SK-N-SH (cell line): Measurements from ENCODE around the gene TMEM11. TPM values are rescaled to one million over a fixed set of nuclear protein-coding genes. Genes with fewer than 3 reads are reported as not detected.

Source experiments
- CTCF ChIA-PET: fragments of 300-600, 350-600 bp; formaldehyde crosslinking; extraction: SDS; loops from one replicate; lab custom pipeline; 2021; lab: Yijun Ruan, JAX
- POLR2A ChIA-PET: fragments of 350-600 bp; sonication (Branson Sonifier 250); formaldehyde crosslinking; extraction: SDS; loops from one replicate; lab custom pipeline; 2020; ENCODE audit warnings: antibody characterized with exemption, inconsistent platforms; lab: Yijun Ruan, JAX
- DNase-seq: peaks from one replicate; pipeline ENCODE4 v3.0.0; 2012
- H2AFZ ChIP-seq: fragments of 200-600 bp; sonication (generic); 2 replicates; pipeline ENCODE4 v1.8.1; 2016; ENCODE audit warnings: antibody characterized with exemption, mild to moderate bottlenecking, low read depth
- H3F3A ChIP-seq: fragments of 200-600 bp; sonication (generic); replicated peaks from 2 replicates; pipeline ENCODE3; 2016; ENCODE audit warnings: antibody characterized with exemption, mild to moderate bottlenecking; ENCODE audit not compliant: insufficient read depth
- H3K27ac ChIP-seq, 2 experiments: fragments of 200-500 bp in 1 of 2; fragments of 200-600 bp in 1 of 2; sonication (Bioruptor generic) in 1 of 2; sonication (generic), shearing (Covaris generic) in 1 of 2; 2 replicates each; pipeline versions ENCODE4 v1.5.1 to v1.6.1; 2014 to 2016; ENCODE audit warnings: low read depth in 2 of 2, inconsistent platforms in 1 of 2, low read length in 1 of 2, mild to moderate bottlenecking in 1 of 2, mixed read lengths in 1 of 2
- H3K27me3 ChIP-seq: fragments of 200-600 bp; sonication (generic), shearing (Covaris generic); 2 replicates; pipeline ENCODE4 v1.6.1; 2016; ENCODE audit warnings: mixed run types; ENCODE audit not compliant: insufficient read depth
- H3K36me3 ChIP-seq, 2 experiments: fragments of 200-500 bp in 1 of 2; fragments of 200-600 bp in 1 of 2; sonication (Bioruptor generic) in 1 of 2; sonication (generic) in 1 of 2; replicated peaks in 1 of 2; 2 replicates each; pipeline versions ENCODE3 to v1.5.1; 2014 to 2016; ENCODE audit warnings: low read length in 1 of 2, mild to moderate bottlenecking in 1 of 2; ENCODE audit not compliant: insufficient read depth in 2 of 2, control insufficient read depth in 1 of 2
- H3K4me1 ChIP-seq, 2 experiments: fragments of 200-500 bp in 1 of 2; fragments of 200-600 bp in 1 of 2; sonication (Bioruptor generic) in 1 of 2; sonication (generic), shearing (Covaris generic) in 1 of 2; 2 replicates each; pipeline versions ENCODE4 v1.5.1 to v1.6.1; 2014 to 2016; ENCODE audit warnings: low read depth in 1 of 2, low read length in 1 of 2, mixed run types in 1 of 2; ENCODE audit not compliant: insufficient read depth in 2 of 2, control insufficient read depth in 1 of 2
- H3K4me2 ChIP-seq: fragments of 200-600 bp; sonication (generic), shearing (Covaris generic); 2 replicates; pipeline ENCODE4 v1.6.1; 2017; ENCODE audit warnings: mixed run types
- H3K4me3 ChIP-seq, 2 experiments: fragments of 200-500 bp in 1 of 2; fragments of 200-600 bp in 1 of 2; sonication (Bioruptor generic) in 1 of 2; sonication (generic), shearing (Covaris generic) in 1 of 2; 2 replicates each; pipeline versions ENCODE4 v1.5.1 to v1.8.1; 2014 to 2016; ENCODE audit warnings: low read depth in 2 of 2, inconsistent platforms in 1 of 2, low read length in 1 of 2, mild to moderate bottlenecking in 1 of 2, mixed read lengths in 1 of 2, moderate library complexity in 1 of 2
- H3K79me2 ChIP-seq: fragments of 200-600 bp; sonication (generic); 2 replicates; pipeline ENCODE4 v1.8.1; 2017; ENCODE audit warnings: mild to moderate bottlenecking; ENCODE audit not compliant: insufficient read depth
- H3K9ac ChIP-seq: fragments of 200-600 bp; sonication (generic); 2 replicates; pipeline ENCODE4 v1.6.1; 2017; ENCODE audit warnings: mixed run types
- H3K9me2 ChIP-seq: fragments of 200-600 bp; sonication (generic); 2 replicates; pipeline ENCODE4 v1.6.1; 2017; ENCODE audit warnings: mixed run types
- H3K9me3 ChIP-seq: fragments of 200-600 bp; sonication (generic); 2 replicates; pipeline ENCODE4 v1.6.1; 2017; ENCODE audit warnings: mixed run types, mild to moderate bottlenecking, moderate library complexity
- H4K20me1 ChIP-seq: fragments of 200-600 bp; sonication (generic); 2 replicates; pipeline ENCODE4 v1.6.1; 2017; ENCODE audit warnings: mild to moderate bottlenecking, mixed run types; ENCODE audit not compliant: insufficient read depth
- CHD2 ChIP-seq: fragments of 150-350 bp; IDR thresholded peaks from 2 replicates; pipeline ENCODE4 v1.6.1; 2018; ENCODE audit warnings: low read length; ENCODE audit not compliant: partially characterized antibody
- ELF1 ChIP-seq: IDR thresholded peaks from 2 replicates; pipeline ENCODE4 v1.4.0; 2012
- EP300 ChIP-seq, 2 experiments: IDR thresholded peaks; 2 replicates each; pipeline versions ENCODE4 v1.4.0 to v1.6.1; 2012; ENCODE audit warnings: borderline replicate concordance in 1 of 2, low read depth in 1 of 2, low read length in 1 of 2
- EZH2phosphoT487 ChIP-seq: fragments of 200-600 bp; sonication (generic); IDR thresholded peaks from 2 replicates; pipeline ENCODE4 v1.6.1; 2017; ENCODE audit warnings: low read depth, mixed run types, mild to moderate bottlenecking, antibody characterized with exemption, moderate library complexity, borderline replicate concordance
- FOSL2 ChIP-seq: IDR thresholded peaks from 2 replicates; pipeline ENCODE4 v1.4.0; 2012; ENCODE audit warnings: low read depth, mild to moderate bottlenecking, moderate library complexity, borderline replicate concordance
- FOXJ3 ChIP-seq: sonication (generic); formaldehyde crosslinking; IDR thresholded peaks from 2 replicates; pipeline ENCODE4 v1.5.1; 2020; ENCODE audit warnings: mild to moderate bottlenecking, missing genetic modification reagents
- FOXM1 ChIP-seq: IDR thresholded peaks from 2 replicates; pipeline ENCODE4 v1.4.0; 2012; ENCODE audit warnings: low read depth, mild to moderate bottlenecking
- GABPA ChIP-seq: IDR thresholded peaks from 2 replicates; pipeline ENCODE4 v1.4.0; 2012; ENCODE audit warnings: low read depth, mild to moderate bottlenecking
- JUND ChIP-seq: IDR thresholded peaks from 2 replicates; pipeline ENCODE4 v1.4.0; 2012
- MAX ChIP-seq: IDR thresholded peaks from 2 replicates; pipeline ENCODE4 v1.4.0; 2012; ENCODE audit warnings: low read depth
- NRF1 ChIP-seq: IDR thresholded peaks from 2 replicates; pipeline ENCODE4 v1.6.1; 2012; ENCODE audit warnings: low read depth, mild to moderate bottlenecking, low read length
- POLR2AphosphoS5 ChIP-seq: IDR thresholded peaks from 2 replicates; pipeline ENCODE4 v1.6.1; 2012; ENCODE audit warnings: low read depth, low read length
- RAD21 ChIP-seq: IDR thresholded peaks from 2 replicates; pipeline ENCODE4 v1.6.1; 2012; ENCODE audit warnings: mild to moderate bottlenecking, low read length
- REST ChIP-seq: IDR thresholded peaks from 2 replicates; pipeline ENCODE4 v1.6.1; 2012; ENCODE audit warnings: mild to moderate bottlenecking, low read depth, low read length, moderate library complexity
- RXRA ChIP-seq: IDR thresholded peaks from 2 replicates; pipeline ENCODE4 v1.4.0; 2012; ENCODE audit warnings: low read depth, mild to moderate bottlenecking, borderline replicate concordance
- SIN3A ChIP-seq: IDR thresholded peaks from 2 replicates; pipeline ENCODE4 v1.6.1; 2012; ENCODE audit warnings: low read depth, mild to moderate bottlenecking, low read length, moderate library complexity, borderline replicate concordance
- TAF1 ChIP-seq: IDR thresholded peaks from 2 replicates; pipeline ENCODE4 v1.6.1; 2012; ENCODE audit warnings: low read depth, mild to moderate bottlenecking, low read length, moderate library complexity, borderline replicate concordance
- TCF12 ChIP-seq: IDR thresholded peaks from 2 replicates; pipeline ENCODE4 v1.4.0; 2012
- TEAD4 ChIP-seq: IDR thresholded peaks from 2 replicates; pipeline ENCODE4 v1.4.0; 2012; ENCODE audit warnings: mild to moderate bottlenecking, borderline replicate concordance; ENCODE audit not compliant: insufficient read depth
- USF1 ChIP-seq: IDR thresholded peaks from 2 replicates; pipeline ENCODE4 v1.4.0; 2012; ENCODE audit warnings: low read depth, borderline replicate concordance
- USF2 ChIP-seq: fragments of 150-350 bp; IDR thresholded peaks from 2 replicates; pipeline ENCODE4 v1.6.1; 2017; ENCODE audit warnings: antibody characterized with exemption, low read length, low read depth, borderline replicate concordance
- ZBTB33 ChIP-seq: IDR thresholded peaks from 2 replicates; pipeline ENCODE4 v1.4.0; 2012; ENCODE audit warnings: low read depth, borderline replicate concordance
- WGBS: methylation state at CpG from one replicate; pipeline ENCODE4 v1.1.6; 2017; ENCODE audit warnings: low lambda C conversion rate; 5-methylcytosine and 5-hydroxymethylcytosine counted together
- polyA plus RNA-seq, 3 experiments: library from polyadenylated mRNA; depleted of rRNA; stranded (reverse); fragments of >200 nt; gene quantifications; 2 replicates each; pipeline ENCODE4 v1.2.3, GENCODE V29; 2012

TMEM11 gene
- polyA plus RNA-seq, 1 of the 3 experiments (the other 2 are of a cell fraction): 52.3 TPM

GRCh38 chr17:21214015-21214776 is at the start of gene TMEM11 (continued):
- TF ChIP-seq TEAD4: no peak
- TF ChIP-seq SIN3A: peak; percentile 81; the same call in 1 of the 2 replicates
- peak; percentile 75 for TF ChIP-seq GABPA
- TF ChIP-seq FOSL2: no peak
- no peak for TF ChIP-seq RXRA
- no peak for TF ChIP-seq USF1
- peak; percentile 99 for TF ChIP-seq CHD2
- no peak for TF ChIP-seq RAD21
- no peak for TF ChIP-seq NRF1
- TF ChIP-seq MAX: peak; percentile 31; the same call in 1 of the 2 replicates
- TF ChIP-seq FOXJ3 (CRISPR knock-in tag): no peak
- peak; percentile 67; the same call in 1 of the 2 replicates for TF ChIP-seq ELF1
- peak; percentile 89 for TF ChIP-seq TAF1
- TF ChIP-seq, all 33 proteins: peak for 10

GRCh38 chr17:21263376-21263775 is 49.4 kb upstream of the TMEM11 start:
- no peak overlapping the region for H2AFZ ChIP-seq
- WGBS: 57% methylated on average over 6 of the region's 6 CpGs
- POLR2A ChIA-PET: interaction anchor here (1.3 kb wide), 1 partner anchor 13 kb away, joined by 4 read pairs; no protein-coding TSS in a partner anchor
- DNase-seq: no peak
- H4K20me1 ChIP-seq: no peaks in the 10 kb centered on the region
- H3K4me1 ChIP-seq: no peaks in the 10 kb centered on the region
- no peak overlapping the region for H3K9ac ChIP-seq
- no peaks in the 10 kb centered on the region for H3F3A ChIP-seq
- no peak overlapping the region for H3K4me2 ChIP-seq
- no peaks in the 10 kb centered on the region for H3K27me3 ChIP-seq
- H3K9me2 ChIP-seq: no peaks in the 10 kb centered on the region
- H3K79me2 ChIP-seq: no peaks in the 10 kb centered on the region
- no peak overlapping the region for H3K4me3 ChIP-seq
- TF ChIP-seq USF2: no peak
- no peak for TF ChIP-seq EZH2phosphoT487
- TF ChIP-seq REST: no peak
- no peak for TF ChIP-seq ZBTB33
- TF ChIP-seq FOXM1: no peak
- TF ChIP-seq SIN3A: no peak
- no peak for TF ChIP-seq TCF12
- TF ChIP-seq RXRA: no peak
- TF ChIP-seq MAX: no peak
- no peak for TF ChIP-seq POLR2AphosphoS5
- TF ChIP-seq ELF1: no peak
- no peak for TF ChIP-seq EP300 (IDR thresholded peaks at IDR 0.05; ENCODE audit: borderline replicate concordance in 1 of 2, low read depth in 1 of 2, low read length in 1 of 2)
- TF ChIP-seq JUND: no peak
- TF ChIP-seq, all 33 proteins: peak for 0
- no peak overlapping the region for H3K27ac ChIP-seq
- CTCF ChIA-PET: interaction anchor here (1.0 kb wide), 2 partner anchors 16 to 250 kb away, joined by 3 read pairs; no protein-coding TSS in a partner anchor
- H3K9me3 ChIP-seq: no peaks in the 10 kb centered on the region
- H3K36me3 ChIP-seq: no peaks in the 10 kb centered on the region
